ENCODE results near the gene C11orf97.

DNA sequence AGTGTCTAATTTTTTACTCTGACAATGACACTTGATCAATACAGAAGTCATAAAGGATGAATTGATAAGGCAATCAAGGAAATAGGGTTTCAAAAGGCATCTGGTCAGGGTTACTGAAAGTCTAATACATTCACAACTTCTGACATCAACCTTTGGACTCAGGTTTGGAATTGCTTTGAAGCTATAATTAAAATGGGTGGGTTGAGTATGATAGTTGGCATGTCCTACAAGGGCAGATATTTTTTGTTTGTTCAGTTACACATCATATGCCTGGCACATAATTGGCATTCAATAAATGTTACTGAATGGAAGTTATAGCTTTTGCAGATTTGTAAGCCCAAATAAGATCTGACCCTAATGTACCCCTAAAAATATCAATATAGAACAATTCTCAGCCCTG lies 24.1 kb downstream of the C11orf97 start:
- TF ChIP-seq GATA2 (IDR thresholded peaks at IDR 0.05; ENCODE audit: low read depth, low read length) (no peak), GATA3 (IDR thresholded peaks at IDR 0.05; ENCODE audit: low read depth, low read length) (no peak)
